Gastroesophageal sphincter (tissue), 3 donors: ENCODE measurements around the gene LRRIQ3.

Experiments used
- POLR2A ChIP-seq, 2 donors: fragments of 450-650 bp; IDR thresholded peaks; one replicate each; pipeline ENCODE4 v1.6.1; 2017; ENCODE audit warnings: antibody characterized with exemption in 2 of 2, mild to moderate bottlenecking in 2 of 2, moderate library complexity in 1 of 2
- TF ChIP-seq, protein P1 (sequence below), 4 experiments: fragments of 200-600 bp in 2 of 4; fragments of 450-650 bp in 2 of 4; sonication (generic) in 1 of 4; IDR thresholded peaks; one replicate each; pipeline ENCODE4 v1.5.1; 2017 to 2019; ENCODE audit warnings: antibody characterized with exemption in 4 of 4, mild to moderate bottlenecking in 2 of 4, moderate library complexity in 2 of 4

DNA sequence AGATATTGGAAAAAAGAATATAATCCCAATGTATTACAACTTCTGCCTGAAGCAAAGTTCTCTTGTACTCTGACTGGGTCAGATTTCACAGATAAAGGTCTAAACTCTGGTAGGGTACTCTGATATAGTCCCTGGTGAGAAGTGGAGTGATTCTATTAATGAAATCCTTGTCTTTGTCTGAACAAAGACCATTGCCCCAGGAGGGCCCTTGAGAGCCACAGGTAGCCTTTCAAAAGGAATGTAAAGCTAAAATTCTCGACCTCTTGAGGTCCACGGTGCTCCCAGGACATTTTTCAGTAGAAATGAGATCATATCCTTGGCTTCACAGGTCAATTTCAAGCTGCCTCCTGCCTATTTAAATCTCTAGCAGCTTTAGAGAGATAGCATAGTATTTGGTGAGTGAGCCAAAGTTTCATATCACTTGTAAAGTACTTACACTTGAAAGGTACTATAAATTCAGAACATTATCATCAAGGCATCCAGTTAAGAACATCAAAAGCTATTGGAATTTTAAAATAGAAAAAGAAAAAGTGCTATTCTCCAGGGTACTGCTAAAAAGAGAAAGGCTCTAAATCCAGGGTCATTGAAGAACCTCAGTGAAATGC lies 47.3 kb upstream of the LRRIQ3 start:
- TF ChIP-seq, protein P1, sequence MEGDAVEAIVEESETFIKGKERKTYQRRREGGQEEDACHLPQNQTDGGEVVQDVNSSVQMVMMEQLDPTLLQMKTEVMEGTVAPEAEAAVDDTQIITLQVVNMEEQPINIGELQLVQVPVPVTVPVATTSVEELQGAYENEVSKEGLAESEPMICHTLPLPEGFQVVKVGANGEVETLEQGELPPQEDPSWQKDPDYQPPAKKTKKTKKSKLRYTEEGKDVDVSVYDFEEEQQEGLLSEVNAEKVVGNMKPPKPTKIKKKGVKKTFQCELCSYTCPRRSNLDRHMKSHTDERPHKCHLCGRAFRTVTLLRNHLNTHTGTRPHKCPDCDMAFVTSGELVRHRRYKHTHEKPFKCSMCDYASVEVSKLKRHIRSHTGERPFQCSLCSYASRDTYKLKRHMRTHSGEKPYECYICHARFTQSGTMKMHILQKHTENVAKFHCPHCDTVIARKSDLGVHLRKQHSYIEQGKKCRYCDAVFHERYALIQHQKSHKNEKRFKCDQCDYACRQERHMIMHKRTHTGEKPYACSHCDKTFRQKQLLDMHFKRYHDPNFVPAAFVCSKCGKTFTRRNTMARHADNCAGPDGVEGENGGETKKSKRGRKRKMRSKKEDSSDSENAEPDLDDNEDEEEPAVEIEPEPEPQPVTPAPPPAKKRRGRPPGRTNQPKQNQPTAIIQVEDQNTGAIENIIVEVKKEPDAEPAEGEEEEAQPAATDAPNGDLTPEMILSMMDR (IDR thresholded peaks at IDR 0.05), result no peak
- no peak for TF ChIP-seq POLR2A (IDR thresholded peaks at IDR 0.05)
